ENCODE data around the gene ACAD11.

ACAD11 gene

GRCh38 chr3:132659365-132660051 is at the start of gene ACAD11:
ACAD11 (minus strand) TSS chr3:132659809; CDS start chr3:132659751, 58 bp downstream.
- peak; percentile 18 to 45 for DNase-seq

GRCh38 chr3:132703733-132704132 is 44.1 kb upstream of the ACAD11 start:
- DNase-seq = no peak

GRCh38 chr3:132695422-132695821 is 35.8 kb upstream of the ACAD11 start:
- no peak for DNase-seq

GRCh38 chr3:132694991-132695390 is 35.4 kb upstream of the ACAD11 start:
- DNase-seq = no peak

- DNase-seq = no peak
These were observed 30.4 kb upstream of the ACAD11 start for GRCh38 chr3:132690040-132690439.

- no peak for DNase-seq
These were observed 22.6 kb upstream of the ACAD11 start for GRCh38 chr3:132682201-132682600.

GRCh38 chr3:132681421-132681820 is 21.8 kb upstream of the ACAD11 start:
- DNase-seq = no peak

GRCh38 chr3:132679911-132680310 is 20.3 kb upstream of the ACAD11 start:
- DNase-seq = no peak

GRCh38 chr3:132675408-132675807 is 15.8 kb upstream of the ACAD11 start:
- DNase-seq = no peak

GRCh38 chr3:132669256-132669777 is 9.7 kb upstream of the ACAD11 start:
- DNase-seq = no peak

- DNase-seq = no peak
These were observed 5.7 kb upstream of the ACAD11 start for GRCh38 chr3:132665230-132665745.

GRCh38 chr3:132662212-132662611 is 2.6 kb upstream of the ACAD11 start:
- DNase-seq = no peak

- no peak for DNase-seq
These were observed 1.5 kb upstream of the ACAD11 start for GRCh38 chr3:132661101-132661500.

- DNase-seq = no peak
These were observed 1.1 kb upstream of the ACAD11 start for GRCh38 chr3:132660811-132661070.

- DNase-seq = peak; percentile 63 to 73
These were observed 622 bp upstream of the ACAD11 start, which contains the start of gene UBA5 for GRCh38 chr3:132660052-132660810. UBA5 (plus strand) TSS chr3:132660329; CDS start chr3:132660538, 209 bp downstream.

GRCh38 chr3:132659000-132659364 is 627 bp downstream of the ACAD11 start:
- no peak for DNase-seq

- no peak for DNase-seq
These were observed 1.5 kb downstream of the ACAD11 start for GRCh38 chr3:132657869-132658747.

GRCh38 chr3:132655471-132655870 is 4.1 kb downstream of the ACAD11 start:
- no peak for DNase-seq

GRCh38 chr3:132654721-132655120 is 4.9 kb downstream of the ACAD11 start:
- DNase-seq = no peak

GRCh38 chr3:132654190-132654589 is 5.4 kb downstream of the ACAD11 start:
- DNase-seq = no peak

GRCh38 chr3:132652640-132653270 is 6.9 kb downstream of the ACAD11 start:
- DNase-seq = no peak

GRCh38 chr3:132650153-132650552 is 9.5 kb downstream of the ACAD11 start:
- DNase-seq = no peak

- DNase-seq = no peak
These were observed 14.6 kb downstream of the ACAD11 start for GRCh38 chr3:132645058-132645457.

All from CD4-positive, alpha-beta T cell treated with Interferon alpha-2 for 1 hour (primary cell).